AG09319 (cell line): ENCODE measurements around the gene ZNF234.

Source experiments
- DNase-seq: peaks from one replicate; pipeline ENCODE4 v3.0.0-alpha.2; 2010; ENCODE audit warnings: low read depth; ENCODE audit errors: extremely low read depth
- TF ChIP-seq, protein P1 (sequence below): IDR thresholded peaks from 2 replicates; pipeline ENCODE4 v1.5.1; 2011; ENCODE audit warnings: low read depth, mild to moderate bottlenecking, inconsistent platforms, low read length, moderate library complexity

The ZNF234 gene

DNA sequence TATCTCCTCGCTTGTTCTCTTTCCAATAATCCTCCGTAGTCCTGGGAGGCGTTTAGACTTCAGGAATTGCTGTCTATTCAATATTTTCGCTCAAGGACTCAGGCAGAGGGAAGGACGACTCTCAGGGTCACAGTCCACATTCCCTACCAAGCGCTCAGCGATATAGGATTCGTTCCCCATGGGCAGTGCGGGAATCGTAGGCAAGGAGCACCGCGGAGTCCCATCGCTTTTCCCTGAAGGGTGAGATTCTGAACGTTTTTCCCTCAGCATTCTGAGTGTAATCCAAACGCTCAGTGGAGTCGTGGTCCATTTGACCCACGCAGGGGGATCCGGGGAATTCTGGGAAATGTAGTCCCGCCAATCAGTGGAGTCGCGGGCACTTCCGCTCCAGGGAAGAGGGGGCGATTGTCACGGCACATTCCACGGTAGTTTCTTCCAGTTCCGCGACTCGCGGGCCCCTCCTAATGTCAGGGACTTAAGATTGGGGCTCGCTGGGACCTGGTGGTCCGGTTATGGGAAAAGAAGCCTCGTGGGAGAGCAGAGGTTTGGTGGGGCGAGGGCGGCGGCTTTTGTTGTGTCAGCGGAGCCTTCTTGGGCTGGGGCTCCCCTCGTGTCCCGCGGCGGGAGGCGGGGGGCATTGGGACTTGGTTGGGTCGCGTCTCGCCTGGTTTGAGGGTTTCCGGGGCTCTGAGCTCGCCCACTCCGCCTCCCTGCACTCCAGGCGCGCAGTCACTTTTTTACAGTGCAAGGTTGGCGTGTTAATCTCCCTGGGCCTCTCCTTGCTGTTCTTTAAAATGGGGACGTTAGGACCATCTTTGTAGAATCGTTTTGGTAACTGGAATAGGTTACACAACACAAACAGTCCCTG is at the start of gene ZNF234:
Gene ZNF234 (plus strand): TSS at position 364 of the 868 bp plus-strand sequence. CDS start 3,079 bp downstream, outside the sequence.
- TF ChIP-seq, protein P1, sequence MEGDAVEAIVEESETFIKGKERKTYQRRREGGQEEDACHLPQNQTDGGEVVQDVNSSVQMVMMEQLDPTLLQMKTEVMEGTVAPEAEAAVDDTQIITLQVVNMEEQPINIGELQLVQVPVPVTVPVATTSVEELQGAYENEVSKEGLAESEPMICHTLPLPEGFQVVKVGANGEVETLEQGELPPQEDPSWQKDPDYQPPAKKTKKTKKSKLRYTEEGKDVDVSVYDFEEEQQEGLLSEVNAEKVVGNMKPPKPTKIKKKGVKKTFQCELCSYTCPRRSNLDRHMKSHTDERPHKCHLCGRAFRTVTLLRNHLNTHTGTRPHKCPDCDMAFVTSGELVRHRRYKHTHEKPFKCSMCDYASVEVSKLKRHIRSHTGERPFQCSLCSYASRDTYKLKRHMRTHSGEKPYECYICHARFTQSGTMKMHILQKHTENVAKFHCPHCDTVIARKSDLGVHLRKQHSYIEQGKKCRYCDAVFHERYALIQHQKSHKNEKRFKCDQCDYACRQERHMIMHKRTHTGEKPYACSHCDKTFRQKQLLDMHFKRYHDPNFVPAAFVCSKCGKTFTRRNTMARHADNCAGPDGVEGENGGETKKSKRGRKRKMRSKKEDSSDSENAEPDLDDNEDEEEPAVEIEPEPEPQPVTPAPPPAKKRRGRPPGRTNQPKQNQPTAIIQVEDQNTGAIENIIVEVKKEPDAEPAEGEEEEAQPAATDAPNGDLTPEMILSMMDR = no peak; the same call in 1 of the 2 replicates

DNA sequence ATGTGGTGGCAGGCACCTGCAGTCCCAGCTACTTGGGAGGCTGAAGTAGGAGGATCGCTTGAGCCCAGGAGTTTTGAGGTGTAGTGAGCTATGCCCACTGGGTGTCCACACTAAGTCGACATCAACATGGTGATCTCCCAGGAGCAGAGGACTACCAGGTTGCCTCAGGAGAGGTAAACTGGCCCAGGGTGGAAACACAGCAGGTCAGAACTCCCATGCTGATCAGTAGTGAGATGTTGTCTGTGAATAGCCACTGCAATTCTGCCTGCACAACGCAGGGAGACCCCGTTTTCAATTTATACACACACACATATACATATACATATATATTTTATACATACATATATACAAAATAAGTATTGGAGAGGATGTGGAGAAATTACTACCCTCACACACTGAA is 49.2 kb upstream of the ZNF234 start:
- TF ChIP-seq, protein P1 = no peak
- no peak for DNase-seq

More for the DNA sequence above, at the start of gene ZNF234:
- DNase-seq = peak; percentile 50

DNA sequence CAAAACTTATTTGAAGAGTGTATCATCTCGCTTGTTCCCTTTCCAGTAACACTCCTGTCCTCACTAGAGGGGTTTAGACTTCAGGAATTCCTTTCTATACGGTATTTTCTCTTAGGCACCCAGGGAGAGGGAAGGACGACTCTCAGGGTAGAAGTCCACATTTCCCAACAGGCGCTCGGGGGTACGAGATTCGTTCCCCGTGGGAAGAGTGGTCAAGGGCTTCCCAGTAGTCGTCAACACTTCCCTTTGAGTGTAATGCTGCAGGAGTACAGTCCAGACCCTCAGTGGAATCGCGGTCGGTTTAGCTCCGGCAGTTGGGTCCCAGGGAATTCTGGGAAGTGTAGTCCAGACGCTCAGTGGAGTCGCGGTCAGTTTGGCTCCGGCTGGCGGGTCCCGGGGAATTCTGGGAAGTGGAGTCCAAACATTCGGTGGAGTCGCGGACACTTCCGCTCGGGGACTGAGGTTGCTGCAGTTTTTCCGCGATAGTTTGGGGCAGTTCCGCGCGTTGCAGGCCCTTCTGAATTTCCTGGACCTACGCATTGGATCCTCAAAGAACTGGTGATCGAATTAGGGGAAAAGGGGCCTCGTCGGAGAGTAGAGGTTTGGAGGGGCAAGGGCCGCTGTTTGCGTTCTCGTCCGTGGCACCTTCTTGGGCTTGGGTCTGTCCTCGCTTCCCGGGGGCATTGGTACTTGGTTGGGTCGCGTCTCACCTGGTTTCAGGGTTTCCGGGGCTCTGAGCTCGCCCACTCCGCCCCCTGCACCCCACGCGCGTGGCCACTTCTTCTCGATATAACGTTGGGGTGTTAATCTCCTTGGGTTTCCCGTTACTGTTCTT is 47.2 kb upstream of the ZNF234 start, which contains the start of gene ZNF224:
Gene ZNF224 (plus strand): TSS at position 431 of the 835 bp plus-strand sequence. CDS start 3,513 bp downstream, outside the sequence.
- TF ChIP-seq, protein P1 = no peak
- DNase-seq = peak; percentile 61

DNA sequence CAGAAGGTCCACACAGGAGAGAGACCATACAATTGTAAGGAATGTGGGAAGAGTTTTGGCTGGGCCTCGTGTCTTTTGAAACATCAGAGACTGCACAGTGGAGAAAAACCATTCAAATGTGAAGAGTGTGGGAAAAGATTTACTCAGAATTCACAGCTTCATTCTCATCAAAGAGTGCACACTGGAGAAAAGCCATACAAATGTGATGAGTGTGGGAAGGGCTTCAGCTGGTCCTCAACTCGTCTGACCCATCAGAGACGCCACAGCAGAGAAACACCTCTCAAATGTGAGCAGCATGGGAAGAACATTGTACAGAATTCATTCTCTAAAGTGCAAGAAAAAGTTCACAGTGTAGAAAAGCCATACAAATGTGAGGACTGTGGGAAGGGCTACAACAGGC is 33.6 kb upstream of the ZNF234 start:
- TF ChIP-seq, protein P1 = no peak
- DNase-seq = no peak

DNA sequence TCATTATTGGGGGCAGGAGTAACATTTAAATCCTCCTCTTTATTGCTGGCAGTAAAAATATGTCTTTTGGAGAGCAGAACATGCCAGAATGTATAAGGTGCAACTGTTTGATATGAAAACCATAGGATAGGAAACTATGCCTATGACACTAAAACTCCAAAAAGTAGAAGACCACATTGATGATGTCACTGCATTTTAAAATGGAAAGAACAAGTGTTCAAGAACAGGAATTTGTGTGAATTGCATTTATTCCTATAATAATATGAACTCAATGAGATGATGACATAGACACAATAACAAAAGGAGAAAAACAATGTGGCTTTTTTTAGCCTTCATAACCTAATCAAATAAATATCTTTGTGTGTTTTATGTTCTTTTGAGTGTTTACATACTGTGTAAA is 31.9 kb upstream of the ZNF234 start:
- no peak for DNase-seq
- TF ChIP-seq, protein P1 = no peak

DNA sequence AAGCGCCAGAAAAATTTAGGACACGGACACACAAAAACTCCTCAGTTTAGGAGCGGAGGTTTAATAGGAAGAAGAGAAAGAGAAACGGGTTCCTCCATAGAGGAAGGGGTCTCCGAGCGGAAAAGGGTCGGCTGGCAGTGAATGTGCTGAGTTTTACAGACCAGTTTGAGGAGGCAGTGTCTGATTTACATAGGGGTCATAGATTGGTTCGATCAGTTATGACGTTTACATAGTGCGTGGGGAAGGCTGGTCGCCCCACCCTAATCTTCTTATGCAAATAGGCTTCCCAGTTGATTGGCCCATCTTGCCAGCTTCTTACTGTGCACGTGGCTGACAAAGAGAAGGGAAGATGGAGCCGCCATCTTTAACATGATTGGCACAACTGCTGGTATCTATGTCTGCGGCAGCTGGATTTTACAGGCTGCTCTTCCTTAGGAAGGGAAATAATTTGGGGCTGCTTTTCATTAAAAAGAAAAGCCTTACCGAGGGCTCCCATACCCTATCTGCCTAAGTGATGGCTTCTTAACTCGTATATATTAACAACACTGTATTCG is 29.4 kb upstream of the ZNF234 start:
- DNase-seq = peak; percentile 59
- TF ChIP-seq, protein P1 = no peak
